Esophagus squamous epithelium (tissue), 5 donors: ENCODE data around the gene TNIP1. TPM values are rescaled to one million over a fixed set of nuclear protein-coding genes. Genes with fewer than 3 reads are reported as not detected.

Experiments used
- DNase-seq: peaks from one replicate; lab custom pipeline; 2025; lab: John Stamatoyannopoulos, UW
- H3K27ac ChIP-seq, 4 donors: fragments of 200-600 bp; sonication (generic); one replicate each; pipeline ENCODE4 v1.5.1; 2016 to 2019; ENCODE audit warnings: mild to moderate bottlenecking in 1 of 4
- H3K27me3 ChIP-seq, 4 donors: fragments of 200-600 bp; sonication (generic); 1 replicate in 3 of 4; 2 replicates in 1 of 4; pipeline versions ENCODE4 v1.5.1 to v1.6.0; 2017 to 2021; ENCODE audit warnings: antibody characterized with exemption in 1 of 4
- H3K36me3 ChIP-seq, 3 donors: fragments of 200-600 bp; sonication (generic); one replicate each; pipeline ENCODE4 v1.5.1; 2016 to 2019
- H3K4me1 ChIP-seq, 3 donors: fragments of 200-600 bp; sonication (generic); one replicate each; pipeline ENCODE4 v1.5.1; 2017 to 2019
- H3K4me3 ChIP-seq, 4 donors: fragments of 200-600 bp; sonication (generic); 1 replicate in 3 of 4; 2 replicates in 1 of 4; pipeline ENCODE4 v1.5.1; 2016 to 2019; ENCODE audit warnings: mild to moderate bottlenecking in 2 of 4, moderate library complexity in 1 of 4
- H3K9me3 ChIP-seq, 3 donors: fragments of 200-600 bp; sonication (generic); one replicate each; pipeline ENCODE4 v1.5.1; 2016 to 2019
- POLR2A ChIP-seq, 4 donors: fragments of 450-650 bp; IDR thresholded peaks; one replicate each; pipeline ENCODE4 v1.6.1; 2017; ENCODE audit warnings: antibody characterized with exemption in 4 of 4, mild to moderate bottlenecking in 4 of 4, moderate library complexity in 3 of 4
- WGBS, 2 donors: methylation state at CpG; one replicate each; pipeline ENCODE4 v1.1.5; 2018; 5-methylcytosine and 5-hydroxymethylcytosine counted together
- intact Hi-C: fragments of 100-400 bp; cut with DNase I; formaldehyde crosslinking; loops from one replicate; pipeline ENCODE4 v1.15.0; 2022
- total RNA-seq, 4 donors: library from RNA; depleted of rRNA; stranded (reverse); fragments of >200 nt; gene quantifications; one replicate each; pipeline ENCODE4 v1.1.0, GENCODE V29; 2016
- TF ChIP-seq, protein P1 (sequence below), 6 experiments: fragments of 450-650 bp in 4 of 6; fragments of 200-600 bp in 2 of 6; sonication (generic) in 2 of 6; IDR thresholded peaks; one replicate each; pipeline ENCODE4 v1.5.1; 2016 to 2019; ENCODE audit warnings: antibody characterized with exemption in 6 of 6, mild to moderate bottlenecking in 4 of 6, moderate library complexity in 4 of 6
- donor health status: DM: yes; HTN: yes; CAD: no.

Gene TNIP1
- total RNA-seq, 4 donors from 2014 or later = 55.5 to 109 (median 95.4) TPM

DNA sequence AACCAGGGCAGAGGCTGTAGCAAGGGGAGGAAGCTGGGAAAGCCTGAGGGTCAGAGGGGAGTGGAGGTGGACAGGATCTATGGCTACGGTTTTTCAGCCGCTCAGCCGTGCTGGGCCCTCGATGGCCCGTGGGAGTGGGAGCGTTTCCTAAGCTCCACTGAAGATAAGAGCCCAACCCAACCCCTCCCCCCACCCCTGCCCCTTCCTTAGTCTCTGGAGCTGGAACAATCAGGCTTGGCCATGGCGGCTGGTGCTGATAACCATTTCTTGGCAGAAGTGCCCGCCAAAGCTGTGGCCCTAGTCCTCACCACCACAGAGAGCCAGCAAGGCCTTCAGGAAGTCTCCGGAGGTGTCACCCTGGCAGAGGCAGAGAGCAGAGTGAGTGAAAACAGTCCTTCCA lies 20.3 kb upstream of the TNIP1 start:
- Histone ChIP-seq H3K9me3 (no peaks in the 10 kb centered on the region), H3K27ac (peak overlapping the region in 1 of 4 donors; percentile 52), H3K4me1 (peaks cover 0 to 34% (median 18%) of the 10 kb centered on the region in 3 donors), H3K4me3 (no peak overlapping the region), H3K27me3 (no peaks in the 10 kb centered on the region), H3K36me3 (peaks cover 0 to 39% (median 0%) of the 10 kb centered on the region in 3 donors)
- intact Hi-C loops = no loop called here
- 83% methylated on average over 6 of the region's 9 CpGs; no CpG with 5 or more reads in 1 of the 2 donors for WGBS, 2 donors
- DNase-seq = no peak
- no peak for TF ChIP-seq POLR2A (IDR thresholded peaks at IDR 0.05)
- TF ChIP-seq, protein P1, sequence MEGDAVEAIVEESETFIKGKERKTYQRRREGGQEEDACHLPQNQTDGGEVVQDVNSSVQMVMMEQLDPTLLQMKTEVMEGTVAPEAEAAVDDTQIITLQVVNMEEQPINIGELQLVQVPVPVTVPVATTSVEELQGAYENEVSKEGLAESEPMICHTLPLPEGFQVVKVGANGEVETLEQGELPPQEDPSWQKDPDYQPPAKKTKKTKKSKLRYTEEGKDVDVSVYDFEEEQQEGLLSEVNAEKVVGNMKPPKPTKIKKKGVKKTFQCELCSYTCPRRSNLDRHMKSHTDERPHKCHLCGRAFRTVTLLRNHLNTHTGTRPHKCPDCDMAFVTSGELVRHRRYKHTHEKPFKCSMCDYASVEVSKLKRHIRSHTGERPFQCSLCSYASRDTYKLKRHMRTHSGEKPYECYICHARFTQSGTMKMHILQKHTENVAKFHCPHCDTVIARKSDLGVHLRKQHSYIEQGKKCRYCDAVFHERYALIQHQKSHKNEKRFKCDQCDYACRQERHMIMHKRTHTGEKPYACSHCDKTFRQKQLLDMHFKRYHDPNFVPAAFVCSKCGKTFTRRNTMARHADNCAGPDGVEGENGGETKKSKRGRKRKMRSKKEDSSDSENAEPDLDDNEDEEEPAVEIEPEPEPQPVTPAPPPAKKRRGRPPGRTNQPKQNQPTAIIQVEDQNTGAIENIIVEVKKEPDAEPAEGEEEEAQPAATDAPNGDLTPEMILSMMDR (IDR thresholded peaks at IDR 0.05) = no peak

DNA sequence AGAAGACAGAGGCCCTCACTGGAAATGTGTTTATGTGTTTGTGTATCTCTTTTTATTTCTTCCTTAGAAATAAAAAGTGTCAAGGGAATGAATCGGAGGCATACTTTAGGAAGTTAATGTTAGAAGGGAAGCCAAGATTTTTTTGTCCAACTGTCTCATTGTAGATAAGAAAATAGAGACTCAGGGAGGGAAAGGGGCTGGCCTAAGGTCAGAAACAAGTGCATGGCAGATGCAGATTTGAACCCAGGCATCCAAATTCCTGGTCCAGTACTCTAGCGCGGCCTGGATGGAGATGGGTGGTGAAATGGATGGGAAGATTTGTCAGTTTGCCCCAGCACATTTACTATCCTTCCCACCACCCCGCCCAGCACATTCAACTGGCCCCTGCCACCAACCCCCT lies 19.8 kb upstream of the TNIP1 start:
- TF ChIP-seq, protein P1 (IDR thresholded peaks at IDR 0.05) = no peak
- no peak for TF ChIP-seq POLR2A (IDR thresholded peaks at IDR 0.05)
- no peak overlapping the region for H3K27ac ChIP-seq
- peaks cover 0 to 34% (median 21%) of the 10 kb centered on the region in 3 donors for H3K4me1 ChIP-seq
- no peaks in the 10 kb centered on the region for H3K9me3 ChIP-seq
- H3K4me3 ChIP-seq = no peak overlapping the region
- H3K36me3 ChIP-seq = peaks cover 0 to 36% (median 0%) of the 10 kb centered on the region in 3 donors
- DNase-seq = no peak
- no peaks in the 10 kb centered on the region for H3K27me3 ChIP-seq
- intact Hi-C loops = no loop called here
- 81 to 91% methylated on average over 4 of the region's 4 CpGs for WGBS, 2 donors

DNA sequence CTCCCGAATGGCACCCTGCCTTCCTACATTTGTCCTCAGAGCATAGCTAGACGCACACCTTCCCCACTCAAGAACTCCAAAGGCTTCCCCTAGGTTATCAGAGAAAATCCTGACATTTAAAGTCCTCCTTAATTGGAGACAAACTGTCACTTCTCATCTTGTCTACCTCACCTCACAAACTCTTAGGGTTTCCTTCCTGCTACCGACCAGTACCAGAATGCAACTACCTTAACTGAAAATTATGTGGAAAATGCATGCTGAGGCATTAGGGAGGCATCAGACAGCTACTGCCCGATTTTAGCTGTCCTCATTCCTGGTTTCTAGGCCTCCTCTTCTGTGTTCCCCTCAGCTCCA lies 17.9 kb upstream of the TNIP1 start:
- Histone ChIP-seq H3K4me1 (peaks cover 11 to 42% (median 32%) of the 10 kb centered on the region in 3 donors), H3K27ac (no peak overlapping the region)

DNA sequence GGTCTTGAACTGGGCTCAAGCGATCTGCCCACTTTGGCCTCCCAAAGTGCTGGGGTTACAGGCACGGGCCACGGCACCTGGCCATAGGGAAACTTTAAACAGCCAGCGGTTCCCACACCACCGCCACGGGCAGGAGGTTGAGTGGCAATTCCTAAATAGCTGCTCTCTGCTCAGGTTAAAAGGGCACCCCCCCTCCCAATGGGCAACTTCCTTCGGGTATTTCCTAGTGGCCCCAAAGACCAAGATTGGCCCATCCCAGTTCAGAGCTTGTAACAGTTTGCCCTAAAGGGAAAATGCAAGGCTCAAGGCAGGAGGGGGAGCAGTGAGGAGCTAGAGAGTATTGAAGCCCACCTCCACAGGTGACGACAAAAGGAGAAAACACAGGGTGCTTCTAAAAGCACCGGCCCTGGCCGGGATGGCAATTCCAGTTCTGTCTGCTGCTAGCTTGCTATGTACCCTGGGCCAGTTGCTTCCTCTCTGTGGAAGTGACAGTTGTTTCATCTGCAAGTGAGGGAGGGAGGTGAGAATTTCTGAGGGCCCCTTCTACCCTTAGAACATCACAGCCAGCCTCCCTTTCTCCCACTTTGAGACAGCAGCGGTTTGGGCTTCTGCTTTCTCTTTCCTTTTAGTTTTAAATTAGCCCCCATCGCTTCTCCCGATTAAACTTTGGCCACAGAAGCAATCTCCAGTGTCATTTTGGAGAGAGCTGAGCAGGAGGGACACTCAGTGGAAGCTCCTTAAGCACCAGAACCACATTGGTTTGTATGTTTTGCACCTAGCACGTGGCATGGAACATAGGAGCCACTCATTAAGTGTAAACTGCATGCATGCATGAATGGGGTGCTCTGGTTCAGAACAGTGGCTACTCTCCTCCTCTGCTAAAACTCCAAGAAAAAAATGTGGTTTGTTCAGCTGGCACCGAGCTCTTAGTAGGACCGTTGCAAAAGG lies 17.3 kb upstream of the TNIP1 start:
- intact Hi-C loops = no loop called here
- no peak overlapping the region for H3K27ac ChIP-seq

More for the DNA sequence above, 17.9 kb upstream of the TNIP1 start:
- no peak for DNase-seq
- Histone ChIP-seq H3K27me3 (no peaks in the 10 kb centered on the region), H3K4me3 (no peak overlapping the region), H3K9me3 (no peaks in the 10 kb centered on the region), H3K36me3 (peaks cover 0 to 26% (median 0%) of the 10 kb centered on the region in 3 donors)
- intact Hi-C loops = no loop called here
- WGBS, 2 donors = 61 to 64% methylated on average over 4 of the region's 4 CpGs
- TF ChIP-seq POLR2A (IDR thresholded peaks at IDR 0.05) = no peak
- TF ChIP-seq, protein P1 (IDR thresholded peaks at IDR 0.05) = no peak

More for the DNA sequence above, 17.3 kb upstream of the TNIP1 start:
- Histone ChIP-seq H3K4me1 (peaks cover 18 to 48% (median 38%) of the 10 kb centered on the region in 3 donors), H3K4me3 (no peak overlapping the region), H3K9me3 (no peaks in the 10 kb centered on the region), H3K36me3 (peaks cover 0 to 23% (median 0%) of the 10 kb centered on the region in 3 donors), H3K27me3 (no peaks in the 10 kb centered on the region)
- 51 to 72% methylated on average over 11 of the region's 16 CpGs for WGBS, 2 donors
- TF ChIP-seq, protein P1 (IDR thresholded peaks at IDR 0.05) = no peak
- TF ChIP-seq POLR2A (IDR thresholded peaks at IDR 0.05) = no peak
- no peak for DNase-seq
